HL-60 (cell line): Measurements from ENCODE around the gene CTNNA3.

Source experiments
- DNase-seq, 2 experiments: peaks; one replicate each; pipeline ENCODE4 v3.0.0-alpha.2; 2010 to 2020; ENCODE audit warnings: low read depth in 1 of 2, low spot score in 1 of 2
- H3K27ac ChIP-seq: fragments of 250-450 bp; sonication (Bioruptor Pico); replicated peaks from 2 replicates; pipeline ENCODE4 v1.5.1; 2020; ENCODE audit warnings: mild to moderate bottlenecking, moderate library complexity
- H3K27me3 ChIP-seq: fragments of 250-450 bp; sonication (Bioruptor Pico); 2 replicates; pipeline ENCODE4 v1.5.1; 2021; ENCODE audit warnings: mild to moderate bottlenecking, moderate library complexity; ENCODE audit not compliant: insufficient read depth, poor library complexity, severe bottlenecking
- H3K4me3 ChIP-seq: replicated peaks from 2 replicates; pipeline ENCODE4 v1.5.1; 2011; ENCODE audit warnings: mild to moderate bottlenecking, control low read depth, low read length; ENCODE audit not compliant: insufficient read depth
- CTCF ChIP-seq: IDR thresholded peaks from one replicate; pipeline ENCODE4 v1.5.1; 2011; ENCODE audit warnings: low read length, control low read depth, inconsistent platforms; ENCODE audit not compliant: insufficient read depth
- GABPA ChIP-seq: IDR thresholded peaks from 2 replicates; pipeline ENCODE4 v1.6.1; 2012; ENCODE audit warnings: low read depth
- POLR2AphosphoS5 ChIP-seq: IDR thresholded peaks from 2 replicates; pipeline ENCODE4 v1.6.1; 2012; ENCODE audit warnings: low read depth
- REST ChIP-seq: IDR thresholded peaks from 2 replicates; pipeline ENCODE4 v1.6.1; 2012; ENCODE audit warnings: low read depth; ENCODE audit not compliant: insufficient replicate concordance
- SPI1 ChIP-seq: IDR thresholded peaks from 2 replicates; pipeline ENCODE4 v1.6.1; 2012; ENCODE audit warnings: low read depth, mild to moderate bottlenecking, borderline replicate concordance

Gene CTNNA3

GRCh38 chr10:67015225-67015624, 680.8 kb downstream of the CTNNA3 start:
- DNase-seq, result no peak
- H3K27ac ChIP-seq, result no peak overlapping the region
- TF ChIP-seq POLR2AphosphoS5, result no peak
- no peak for TF ChIP-seq GABPA
- no peak for TF ChIP-seq CTCF
- TF ChIP-seq SPI1, result no peak
- TF ChIP-seq REST, result no peak
- no peak overlapping the region for H3K4me3 ChIP-seq
- H3K27me3 ChIP-seq, result no peaks in the 10 kb centered on the region

- Histone ChIP-seq H3K27ac (no peak overlapping the region), H3K27me3 (no peaks in the 10 kb centered on the region), H3K4me3 (no peak overlapping the region)
- DNase-seq, result no peak
- TF ChIP-seq POLR2AphosphoS5 (no peak), GABPA (no peak), REST (no peak), CTCF (no peak)
Measured at GRCh38 chr10:67011981-67012380, 684.0 kb downstream of the CTNNA3 start.

- H3K27ac ChIP-seq, result no peak overlapping the region
- no peak overlapping the region for H3K4me3 ChIP-seq
- no peaks in the 10 kb centered on the region for H3K27me3 ChIP-seq
- no peak for TF ChIP-seq SPI1
- no peak for TF ChIP-seq POLR2AphosphoS5
- no peak for TF ChIP-seq REST
- no peak for TF ChIP-seq CTCF
- TF ChIP-seq GABPA, result no peak
- DNase-seq, result no peak
Measured at GRCh38 chr10:67011480-67011879, 684.5 kb downstream of the CTNNA3 start.
